Transverse colon (tissue), 4 donors: ENCODE results near the gene POU2F1. TPM values are rescaled to one million over a fixed set of nuclear protein-coding genes. Genes with fewer than 3 reads are reported as not detected.

ENCODE experiments used
- DNase-seq: peaks from one replicate; pipeline ENCODE4 v3.0.0-alpha.2; 2019
- H3K27ac ChIP-seq, 4 donors: fragments of 200-600 bp; sonication (generic); 2 replicates each; pipeline ENCODE4 v1.5.1; 2016 to 2018; ENCODE audit warnings: inconsistent platforms in 4 of 4
- H3K27me3 ChIP-seq: fragments of 200-600 bp; sonication (generic); 2 replicates; pipeline ENCODE4 v1.5.1; 2017; ENCODE audit warnings: inconsistent platforms
- H3K36me3 ChIP-seq, 4 donors: fragments of 200-600 bp; sonication (generic); 2 replicates each; pipeline ENCODE4 v1.5.1; 2017 to 2019; ENCODE audit warnings: inconsistent platforms in 4 of 4
- H3K4me1 ChIP-seq, 4 donors: fragments of 200-600 bp; sonication (generic); 2 replicates each; pipeline ENCODE4 v1.5.1; 2017 to 2020; ENCODE audit warnings: inconsistent platforms in 4 of 4
- H3K4me3 ChIP-seq, 4 donors: fragments of 200-600 bp; sonication (generic); 1 replicate in 1 of 4; 2 replicates in 3 of 4; pipeline versions ENCODE4 v1.5.1 to v1.6.1; 2017 to 2019; ENCODE audit warnings: inconsistent platforms in 4 of 4
- H3K9me3 ChIP-seq, 2 donors: fragments of 200-600 bp; sonication (generic); 2 replicates each; pipeline ENCODE4 v1.5.1; 2017 to 2019; ENCODE audit warnings: inconsistent platforms in 2 of 2
- EP300 ChIP-seq: sonication (generic); formaldehyde crosslinking; IDR thresholded peaks from one replicate; pipeline ENCODE4 v1.6.1; 2017; ENCODE audit warnings: antibody characterized with exemption, low read depth
- POLR2A ChIP-seq: fragments of 450-650 bp; IDR thresholded peaks from one replicate; pipeline ENCODE4 v1.6.1; 2016; ENCODE audit warnings: antibody characterized with exemption, mild to moderate bottlenecking, moderate library complexity
- POLR2AphosphoS5 ChIP-seq, 3 donors: sonication (generic); formaldehyde crosslinking; IDR thresholded peaks; one replicate each; pipeline ENCODE4 v1.6.1; 2016; ENCODE audit warnings: antibody characterized with exemption in 3 of 3
- WGBS, 2 donors: methylation state at CpG; one replicate each; pipeline ENCODE4 v1.1.5; 2018; ENCODE audit warnings: low coverage in 1 of 2; 5-methylcytosine and 5-hydroxymethylcytosine counted together
- in situ Hi-C, 4 donors: fragments of 200-750 bp; cut with MboI; loops; one replicate each; pipeline versions ENCODE4 v1.15.0 to v1.15.1; 2017; ENCODE audit warnings: low sequenced_read_pairs in 3 of 4, low pct_ligation_motif_present in 1 of 4, low pct_unique_long_range_greater_than_20kb in 1 of 4
- intact Hi-C: fragments of 100-400 bp; cut with DNase I; formaldehyde crosslinking; loops from one replicate; pipeline ENCODE4 v1.15.1; 2023; ENCODE audit warnings: low total_unique reads
- total RNA-seq, 4 donors: library from RNA; depleted of rRNA; stranded (reverse); fragments of >200 nt; gene quantifications; one replicate each; pipeline ENCODE4 v1.1.0, GENCODE V29; 2016
- TF ChIP-seq, protein P1 (sequence below), 5 experiments: fragments of 200-600 bp in 3 of 5; fragments of 450-650 bp in 2 of 5; sonication (generic) in 3 of 5; IDR thresholded peaks; 1 replicate in 2 of 5; 2 replicates in 3 of 5; pipeline ENCODE4 v1.5.1; 2016 to 2017; ENCODE audit warnings: antibody characterized with exemption in 5 of 5, inconsistent platforms in 3 of 5, mild to moderate bottlenecking in 2 of 5, moderate library complexity in 1 of 5

The POU2F1 gene
- total RNA-seq, 4 donors from 2014 or later: 6.6 to 31.8 (median 19.0) TPM

DNA sequence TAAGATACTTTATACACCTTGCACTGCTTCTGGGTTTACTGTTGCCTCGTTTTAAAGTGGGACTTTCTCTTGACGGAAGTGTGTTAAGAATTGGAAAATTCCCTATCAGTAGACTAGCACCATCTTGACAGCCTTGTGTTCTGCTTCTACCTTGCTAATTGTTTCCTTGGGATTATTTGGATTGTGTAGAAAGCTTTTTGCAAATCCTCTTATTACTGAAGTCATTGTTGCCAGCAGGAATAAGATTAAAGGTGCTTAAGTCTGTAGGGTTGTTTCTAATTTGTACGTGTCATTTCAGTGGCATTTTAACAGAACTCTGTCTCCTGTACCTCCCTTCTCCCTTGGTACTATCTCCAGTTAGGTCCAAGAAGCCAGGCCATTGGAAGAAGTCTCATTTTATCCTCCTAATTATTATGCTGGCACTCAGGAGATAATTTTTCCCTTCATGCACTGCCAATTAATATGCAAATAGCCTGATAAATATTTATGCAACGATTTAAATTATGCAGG lies 107.7 kb downstream of the POU2F1 start:
- TF ChIP-seq, protein P1, sequence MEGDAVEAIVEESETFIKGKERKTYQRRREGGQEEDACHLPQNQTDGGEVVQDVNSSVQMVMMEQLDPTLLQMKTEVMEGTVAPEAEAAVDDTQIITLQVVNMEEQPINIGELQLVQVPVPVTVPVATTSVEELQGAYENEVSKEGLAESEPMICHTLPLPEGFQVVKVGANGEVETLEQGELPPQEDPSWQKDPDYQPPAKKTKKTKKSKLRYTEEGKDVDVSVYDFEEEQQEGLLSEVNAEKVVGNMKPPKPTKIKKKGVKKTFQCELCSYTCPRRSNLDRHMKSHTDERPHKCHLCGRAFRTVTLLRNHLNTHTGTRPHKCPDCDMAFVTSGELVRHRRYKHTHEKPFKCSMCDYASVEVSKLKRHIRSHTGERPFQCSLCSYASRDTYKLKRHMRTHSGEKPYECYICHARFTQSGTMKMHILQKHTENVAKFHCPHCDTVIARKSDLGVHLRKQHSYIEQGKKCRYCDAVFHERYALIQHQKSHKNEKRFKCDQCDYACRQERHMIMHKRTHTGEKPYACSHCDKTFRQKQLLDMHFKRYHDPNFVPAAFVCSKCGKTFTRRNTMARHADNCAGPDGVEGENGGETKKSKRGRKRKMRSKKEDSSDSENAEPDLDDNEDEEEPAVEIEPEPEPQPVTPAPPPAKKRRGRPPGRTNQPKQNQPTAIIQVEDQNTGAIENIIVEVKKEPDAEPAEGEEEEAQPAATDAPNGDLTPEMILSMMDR (IDR thresholded peaks at IDR 0.05): no peak
- TF ChIP-seq EP300: no peak
- TF ChIP-seq POLR2A: no peak
- no peak for TF ChIP-seq POLR2AphosphoS5 (IDR thresholded peaks at IDR 0.05)
- Histone ChIP-seq H3K9me3 (peaks cover 12% of the 10 kb centered on the region in 2 donors), H3K27me3 (no peaks in the 10 kb centered on the region), H3K36me3 (peaks cover 0 to 5% (median 2%) of the 10 kb centered on the region in 4 donors), H3K4me3 (no peak overlapping the region), H3K4me1 (peaks cover 0 to 25% (median 7%) of the 10 kb centered on the region in 4 donors), H3K27ac (peak overlapping the region in 1 of 4 donors; percentile 5)
- 70 to 72% methylated on average over 4 of the region's 4 CpGs for WGBS, 2 donors
- in situ Hi-C loops (no loop called here), intact Hi-C loops (no loop called here)
- DNase-seq: no peak

DNA sequence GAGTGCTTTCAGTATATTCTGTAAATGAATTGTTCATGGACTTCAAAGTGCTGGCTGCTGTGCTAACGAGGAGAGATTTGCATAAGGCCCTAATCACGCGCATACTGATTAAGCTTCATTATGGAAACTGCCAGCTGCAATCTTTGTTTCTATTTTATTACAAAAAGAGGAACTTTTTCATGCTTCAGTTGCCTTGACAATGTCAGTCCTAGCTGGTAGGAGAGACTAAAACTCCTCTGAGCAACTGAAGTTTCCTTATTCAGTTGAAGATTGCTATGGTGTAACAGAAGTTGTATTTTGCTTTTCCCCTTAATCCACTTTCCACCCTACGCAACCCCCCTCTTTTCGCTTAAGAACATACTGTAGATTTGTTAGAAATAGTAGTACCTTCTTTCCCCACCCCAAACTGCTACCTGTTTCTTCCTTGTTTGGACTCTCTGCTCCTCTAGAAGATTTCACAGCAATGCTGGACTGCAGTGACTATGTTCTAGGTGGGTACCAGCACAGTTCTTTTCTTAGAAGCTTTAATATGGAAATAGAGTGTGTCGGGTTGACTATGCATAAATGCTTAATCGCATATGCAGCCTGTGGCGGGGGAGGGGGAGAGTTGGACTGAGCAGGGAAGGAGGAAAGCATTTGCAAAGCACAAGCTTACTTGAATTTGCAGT lies 108.3 kb downstream of the POU2F1 start:
- 64 to 93% methylated on average over 3 to 8 of the region's 8 CpGs for WGBS, 2 donors
- in situ Hi-C loops (no loop called here), intact Hi-C loops (no loop called here)
- DNase-seq: peak; percentile 44
- Histone ChIP-seq H3K27ac (peak overlapping the region in 2 of 4 donors; percentile 31 to 52), H3K4me1 (peaks cover 0 to 25% (median 7%) of the 10 kb centered on the region in 4 donors), H3K36me3 (peaks cover 0 to under 1% (median 0%) of the 10 kb centered on the region in 4 donors), H3K4me3 (no peak overlapping the region), H3K27me3 (no peaks in the 10 kb centered on the region), H3K9me3 (peaks cover 6 to 7% of the 10 kb centered on the region in 2 donors)
- TF ChIP-seq POLR2AphosphoS5 (IDR thresholded peaks at IDR 0.05): no peak
- no peak for TF ChIP-seq EP300
- TF ChIP-seq, protein P1 (IDR thresholded peaks at IDR 0.05): no peak
- TF ChIP-seq POLR2A: no peak

DNA sequence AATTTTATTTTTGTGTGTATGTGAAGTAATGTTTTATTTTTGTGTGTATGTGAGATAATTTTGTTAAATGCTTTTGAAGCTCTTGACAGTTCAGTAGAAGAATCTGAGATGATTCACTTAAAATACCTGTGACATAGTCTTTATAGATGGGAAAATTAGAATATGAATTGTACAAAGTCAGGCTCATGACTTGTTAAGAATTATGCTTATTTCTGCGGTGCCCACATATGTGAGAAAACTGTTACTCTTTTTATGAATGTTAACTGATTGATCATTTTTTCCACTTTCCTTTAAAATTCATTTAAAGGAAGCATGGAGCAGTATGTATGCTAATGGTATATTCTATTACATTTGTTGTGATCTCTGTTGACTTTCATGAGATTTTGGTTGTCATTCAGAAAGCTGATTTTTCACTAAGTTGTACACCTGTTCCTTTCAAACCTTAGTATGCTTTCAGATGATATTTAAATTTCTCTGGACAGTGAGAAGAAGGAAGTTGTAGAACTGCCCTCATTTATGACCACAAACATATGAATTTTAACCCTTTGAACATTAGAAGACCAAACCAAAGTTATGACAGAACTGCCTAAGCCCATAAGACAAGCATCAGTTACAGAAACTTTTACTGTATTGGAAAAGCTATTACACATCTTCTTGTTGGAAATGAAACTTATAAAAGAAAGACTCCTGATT lies 110.1 kb downstream of the POU2F1 start:
- no peak for TF ChIP-seq EP300
- TF ChIP-seq POLR2AphosphoS5 (IDR thresholded peaks at IDR 0.05): no peak
- TF ChIP-seq, protein P1 (IDR thresholded peaks at IDR 0.05): no peak
- no peak for TF ChIP-seq POLR2A
- Histone ChIP-seq H3K9me3 (no peaks in the 10 kb centered on the region), H3K4me3 (no peak overlapping the region), H3K27me3 (no peaks in the 10 kb centered on the region), H3K27ac (no peak overlapping the region), H3K4me1 (peaks cover 0 to 25% (median 7%) of the 10 kb centered on the region in 4 donors), H3K36me3 (no peaks in the 10 kb centered on the region)
- in situ Hi-C loops (no loop called here), intact Hi-C loops (no loop called here)
- DNase-seq: no peak
- 59 to 87% methylated on average over 1 of the region's 1 CpG for WGBS, 2 donors

DNA sequence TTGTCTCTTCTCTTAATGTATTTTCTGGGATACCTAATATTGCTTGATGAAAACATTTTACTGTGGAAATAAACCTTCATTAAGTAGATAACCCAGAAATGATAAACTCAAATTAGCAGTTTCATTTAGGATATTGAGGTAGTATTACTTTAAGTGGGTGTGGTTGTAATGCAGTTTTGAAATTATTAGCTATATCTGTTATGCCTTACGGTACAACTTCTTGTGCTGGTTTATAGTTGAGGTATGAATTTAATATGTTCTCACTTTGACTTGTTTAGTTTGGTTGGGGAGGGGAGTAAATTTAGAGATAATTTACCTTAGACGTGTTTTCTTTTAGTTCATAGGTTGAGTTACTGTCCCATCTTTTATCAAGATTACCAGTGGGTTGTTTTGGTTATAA lies 111.0 kb downstream of the POU2F1 start:
- Histone ChIP-seq H3K4me1 (peaks cover 0 to 25% (median 7%) of the 10 kb centered on the region in 4 donors), H3K27me3 (no peaks in the 10 kb centered on the region), H3K9me3 (peaks cover 0 to 2% of the 10 kb centered on the region in 2 donors), H3K27ac (no peak overlapping the region), H3K4me3 (no peak overlapping the region), H3K36me3 (no peaks in the 10 kb centered on the region)
- in situ Hi-C loops (no loop called here), intact Hi-C loops (no loop called here)
- WGBS, 2 donors: 50 to 86% methylated on average over 1 to 2 of the region's 2 CpGs
- no peak for DNase-seq
- TF ChIP-seq, protein P1 (IDR thresholded peaks at IDR 0.05): no peak
- TF ChIP-seq POLR2AphosphoS5 (IDR thresholded peaks at IDR 0.05): no peak
- no peak for TF ChIP-seq EP300
- no peak for TF ChIP-seq POLR2A
